Stimulated activated CD4-positive, alpha-beta T cell treated with anti-CD3 and anti-CD28 coated beads, Interleukin-2, amount 100 ng/mL, for 4 hours (primary cell): Measurements from ENCODE around the gene CHRM1.
"Not testable (repeated sequence)": the region's sequence is repeated elsewhere in the genome, so short reads cannot be mapped to it uniquely, and the experiment has no call there.

Source experiments
- DNase-seq: peaks from one replicate; pipeline ENCODE4 v3.0.0-alpha.2; 2020; ENCODE audit warnings: low read depth

The CHRM1 gene

GRCh38 chr11:62875698-62876478, 45.3 kb downstream of the CHRM1 start:
- DNase-seq = no peak

- DNase-seq = no peak
Observed at GRCh38 chr11:62874851-62875250, 46.3 kb downstream of the CHRM1 start.

- DNase-seq = no peak
Observed at GRCh38 chr11:62865635-62866034, 55.5 kb downstream of the CHRM1 start.

DNA sequence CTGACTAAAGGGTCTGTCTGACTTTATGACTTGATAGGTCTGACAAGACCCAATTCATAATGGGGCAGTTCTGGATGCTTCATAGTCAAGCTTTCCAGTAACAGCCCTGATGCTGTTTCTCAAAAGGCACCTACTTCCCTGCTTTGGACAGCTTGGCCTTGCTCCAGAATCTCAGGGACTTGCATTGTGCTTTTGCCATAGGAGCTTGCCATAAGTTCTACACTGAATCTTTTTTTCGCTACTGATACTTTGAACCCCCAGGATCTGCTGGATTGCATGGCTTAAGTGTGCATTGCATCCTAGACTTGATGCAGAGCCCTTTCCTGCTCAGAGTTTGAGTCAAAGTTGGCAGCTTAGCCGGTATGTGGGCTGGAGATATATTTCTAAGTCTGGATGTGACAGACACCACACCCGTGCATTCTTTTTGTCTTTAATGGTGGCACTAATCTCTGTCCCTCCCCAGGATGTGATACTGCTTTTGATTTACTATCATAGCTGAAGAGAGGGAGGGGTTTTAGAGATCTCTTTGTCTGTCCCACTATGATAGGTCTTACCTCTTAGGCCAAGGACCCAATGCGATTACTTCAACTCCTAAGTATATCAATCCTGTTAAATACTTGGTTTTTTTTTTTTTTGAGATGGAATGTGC, 57.4 kb downstream of the CHRM1 start:
- DNase-seq = no peak

- not testable (repeated sequence) for DNase-seq
Observed at GRCh38 chr11:62861564-62862192, 59.5 kb downstream of the CHRM1 start.

DNA sequence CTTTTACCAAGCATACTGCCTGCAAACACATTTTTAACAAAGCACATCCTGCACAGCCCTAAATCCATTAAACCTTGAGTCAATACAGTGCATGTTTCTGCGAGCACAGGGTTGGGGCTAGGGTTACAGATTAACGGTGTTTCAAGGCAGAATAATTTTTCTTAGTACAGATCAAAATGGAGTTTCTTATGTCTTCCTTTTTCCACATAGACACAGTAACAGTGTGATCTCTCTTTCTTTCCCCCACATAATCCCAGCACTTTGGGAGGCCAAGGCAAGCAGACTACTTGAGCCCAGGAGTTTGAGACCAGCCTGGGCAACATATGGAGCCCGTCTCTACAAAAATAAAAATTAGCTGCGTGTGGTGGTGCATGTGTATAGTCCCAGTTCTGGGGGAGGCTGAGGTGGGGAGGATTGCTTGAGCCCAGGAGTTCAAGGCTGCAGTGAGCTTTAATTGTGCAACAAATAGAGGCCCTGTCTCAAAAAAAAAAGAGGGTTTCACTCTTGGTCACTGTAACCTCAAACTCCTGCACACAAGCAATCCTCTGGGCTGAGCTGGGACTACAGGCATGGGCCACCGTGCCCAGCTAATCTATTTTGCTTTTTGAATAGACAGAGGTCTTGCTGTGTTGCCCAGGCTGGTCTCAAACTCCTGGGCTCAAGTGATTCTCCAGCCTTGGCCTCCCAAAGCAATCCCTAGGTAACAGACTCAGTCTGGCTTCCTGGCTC, 60.2 kb downstream of the CHRM1 start:
- no peak for DNase-seq

GRCh38 chr11:62859281-62859703, 61.9 kb downstream of the CHRM1 start:
- not testable (repeated sequence) for DNase-seq
